ENCODE data around the gene FILIP1L. TPM values are rescaled to one million over a fixed set of nuclear protein-coding genes. Genes with fewer than 3 reads are reported as not detected.

Gene FILIP1L
- total RNA-seq, 1 experiment from 2014 or later = not detected

DNA sequence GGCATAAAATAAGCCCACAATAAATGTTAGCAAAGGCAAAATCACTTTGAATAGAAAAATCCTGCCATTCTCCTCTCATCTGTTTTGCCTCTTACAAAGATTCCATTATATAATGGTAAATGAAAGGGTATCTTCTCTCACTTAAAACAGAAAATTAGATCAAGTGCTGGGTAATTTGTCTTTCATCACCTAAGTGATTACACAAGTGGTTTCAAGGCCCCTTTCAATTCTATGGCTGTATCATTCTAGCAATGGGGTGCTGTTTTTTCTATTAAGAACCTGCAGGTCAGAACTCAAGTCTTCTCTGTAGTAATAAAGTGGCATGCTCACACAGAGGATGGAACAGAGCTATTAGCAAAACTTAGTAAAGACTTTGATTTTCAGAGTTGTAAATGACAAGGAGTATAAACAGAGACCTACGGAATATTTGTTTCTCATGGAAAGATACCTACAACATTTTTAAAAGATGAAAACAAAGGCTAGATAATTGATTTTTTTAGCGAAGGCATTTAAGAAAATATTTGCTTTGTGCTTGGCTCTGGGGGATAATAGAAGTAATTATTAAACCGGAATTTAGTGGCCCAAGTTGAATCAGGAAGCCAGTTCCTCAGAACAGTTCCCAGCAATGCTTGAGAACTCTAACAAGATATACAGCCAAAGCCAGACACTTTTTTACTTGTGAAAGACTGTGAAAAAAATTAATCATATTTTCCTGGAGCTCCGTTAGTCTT lies 159.2 kb downstream of the FILIP1L start:
- no peak for DNase-seq (ENCODE audit: low read depth, low spot score)
- in situ Hi-C loops (cut with HindIII; ENCODE audit: low pct_unique_long_range_greater_than_20kb, low sequenced_read_pairs) = no loop called here

DNA sequence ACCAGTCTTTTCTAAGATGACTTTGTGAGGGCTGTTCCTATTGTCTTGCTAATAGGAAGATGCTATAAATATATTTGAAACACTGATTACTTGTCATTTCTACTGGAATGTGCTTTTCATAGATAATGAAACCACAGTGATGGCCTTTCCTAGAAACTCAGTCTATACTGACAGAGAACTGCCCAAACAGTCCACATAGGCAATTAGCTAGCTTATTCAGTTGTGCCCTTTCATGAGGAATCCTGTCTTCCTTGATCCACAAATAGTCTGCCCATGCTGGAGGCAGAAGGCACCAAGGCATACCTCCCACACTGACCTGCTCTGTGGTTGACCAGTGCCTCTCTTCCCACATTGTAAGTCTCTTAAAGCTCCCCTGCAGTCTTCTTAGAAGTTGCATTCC lies 160.7 kb downstream of the FILIP1L start:
- DNase-seq (ENCODE audit: low read depth, low spot score) = no peak
- in situ Hi-C loops (cut with HindIII; ENCODE audit: low pct_unique_long_range_greater_than_20kb, low sequenced_read_pairs) = no loop called here

DNA sequence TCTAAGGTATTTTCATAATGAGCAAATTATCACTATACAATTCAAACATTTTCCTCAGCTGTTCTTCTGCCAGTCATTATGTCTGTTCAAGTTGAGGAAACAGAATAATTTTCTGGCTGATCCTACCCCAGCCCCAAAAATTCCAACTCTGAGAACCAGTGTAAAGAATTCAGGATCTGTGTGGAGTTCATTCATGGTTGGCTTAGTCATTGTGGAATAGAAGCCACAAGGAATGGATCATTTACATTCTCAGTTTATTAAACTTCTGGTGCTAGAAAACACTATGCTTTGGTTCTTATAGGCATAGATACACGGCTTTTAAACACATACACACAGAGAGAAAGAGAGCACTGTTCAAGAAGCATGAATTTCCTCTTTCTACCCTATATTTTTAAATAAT lies 162.0 kb downstream of the FILIP1L start:
- in situ Hi-C loops (cut with HindIII; ENCODE audit: low pct_unique_long_range_greater_than_20kb, low sequenced_read_pairs) = no loop called here
- DNase-seq (ENCODE audit: low read depth, low spot score) = peak; percentile 71

DNA sequence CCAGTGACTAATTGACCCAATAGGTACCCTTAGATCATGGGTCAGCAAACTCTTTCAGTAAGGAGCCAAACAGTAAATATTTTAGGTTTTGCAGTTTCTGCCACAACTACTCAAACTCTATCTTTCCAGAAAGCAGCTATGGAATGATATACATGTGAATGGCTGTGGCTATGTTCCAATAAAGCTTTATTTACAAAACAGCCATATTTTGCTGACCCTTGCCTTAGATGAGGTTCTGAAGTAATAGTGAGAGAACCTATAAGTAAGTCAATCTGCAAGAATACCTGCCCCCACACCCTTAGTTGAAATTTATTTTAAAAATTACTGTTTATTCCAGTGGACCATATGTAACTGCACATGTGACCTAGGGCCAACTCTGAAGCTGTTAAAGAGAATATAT lies 162.6 kb downstream of the FILIP1L start:
- in situ Hi-C loops (cut with HindIII; ENCODE audit: low pct_unique_long_range_greater_than_20kb, low sequenced_read_pairs) = no loop called here
- DNase-seq (ENCODE audit: low read depth, low spot score) = no peak

DNA sequence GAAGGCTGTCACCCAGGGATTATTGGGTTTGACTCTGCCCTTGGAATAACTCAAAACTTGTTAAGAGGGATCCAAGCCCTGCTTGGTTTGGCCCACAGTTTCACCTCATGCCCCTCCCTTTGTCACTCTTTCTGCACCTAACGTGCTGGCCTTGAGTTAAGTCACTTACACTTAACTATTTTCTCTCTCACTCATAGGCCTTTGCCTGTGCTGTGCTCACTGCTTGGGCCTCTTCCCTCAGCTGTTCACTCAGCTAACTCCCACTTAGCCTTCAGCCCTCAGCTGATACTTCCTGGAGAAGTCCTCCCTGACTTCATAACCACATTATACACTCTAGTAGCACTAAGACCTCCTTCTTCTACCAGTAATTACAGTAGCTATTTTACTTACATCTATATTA lies 163.4 kb downstream of the FILIP1L start:
- in situ Hi-C loops (cut with HindIII; ENCODE audit: low pct_unique_long_range_greater_than_20kb, low sequenced_read_pairs) = no loop called here
- DNase-seq (ENCODE audit: low read depth, low spot score) = no peak

DNA sequence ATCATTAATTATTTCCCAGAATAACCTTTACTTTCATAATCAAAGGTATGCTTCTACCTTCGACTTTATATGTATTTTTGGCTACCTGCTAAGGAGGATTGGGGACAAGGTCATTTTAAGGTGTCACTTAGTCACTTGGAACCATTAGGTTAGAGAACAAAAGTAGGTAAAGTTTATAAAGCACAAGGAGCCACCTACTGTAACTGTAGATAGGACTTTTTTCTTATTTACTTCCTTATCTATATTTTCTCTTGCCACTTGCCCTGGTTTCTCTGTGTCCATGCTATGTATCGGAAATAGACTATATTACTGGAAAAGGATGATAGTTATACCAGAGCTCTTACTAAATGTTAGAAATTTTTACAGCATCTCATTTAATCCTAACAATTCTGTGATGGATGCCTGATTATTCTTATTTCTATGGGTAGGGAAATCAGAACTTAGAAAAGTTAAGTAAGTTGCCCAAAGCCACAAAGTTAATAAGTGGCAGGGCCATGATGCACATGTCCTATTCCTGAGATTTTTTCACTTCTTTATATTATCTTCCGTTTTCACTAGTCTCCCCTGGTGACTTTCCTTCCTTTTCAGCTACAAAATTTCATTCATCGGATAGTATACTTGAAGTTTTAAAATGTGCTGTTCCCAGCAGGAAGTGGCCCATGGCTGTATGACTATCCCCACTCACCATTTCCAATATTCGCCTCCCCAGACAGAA lies 164.2 kb downstream of the FILIP1L start:
- no peak for DNase-seq (ENCODE audit: low read depth, low spot score)
- in situ Hi-C loops (cut with HindIII; ENCODE audit: low pct_unique_long_range_greater_than_20kb, low sequenced_read_pairs) = no loop called here

DNA sequence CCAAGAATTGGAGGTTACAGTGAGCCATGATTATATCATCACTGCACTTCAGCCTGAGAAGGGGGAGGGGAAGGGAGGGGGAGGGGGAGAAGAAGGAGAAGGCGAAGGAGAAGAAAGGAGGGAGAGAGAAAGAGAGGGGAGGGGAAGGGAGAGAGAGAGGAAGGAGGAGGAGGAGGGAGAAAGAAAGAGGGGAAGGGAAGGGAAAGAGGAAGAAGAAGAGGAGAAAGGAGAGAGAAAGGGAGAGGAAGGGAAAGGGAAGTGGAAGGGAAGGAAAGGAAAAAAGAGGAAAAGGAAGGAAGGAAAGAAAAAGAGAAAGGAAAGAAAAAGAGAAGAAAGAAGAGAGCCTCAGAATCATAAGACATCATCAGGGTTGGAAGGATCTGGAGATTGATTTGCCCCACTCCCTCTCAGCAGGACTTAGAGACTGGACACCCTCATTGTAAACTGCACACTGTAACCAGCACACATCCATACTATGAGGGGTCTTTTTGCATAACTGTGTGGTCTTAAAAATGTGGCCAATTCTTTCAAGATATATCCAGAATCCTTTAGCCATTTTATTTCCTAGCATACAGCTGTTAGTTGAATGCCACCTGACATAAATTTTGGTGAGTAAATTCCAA lies 165.7 kb downstream of the FILIP1L start:
- no peak for DNase-seq (ENCODE audit: low read depth, low spot score)
- in situ Hi-C loops (cut with HindIII; ENCODE audit: low pct_unique_long_range_greater_than_20kb, low sequenced_read_pairs) = no loop called here

DNA sequence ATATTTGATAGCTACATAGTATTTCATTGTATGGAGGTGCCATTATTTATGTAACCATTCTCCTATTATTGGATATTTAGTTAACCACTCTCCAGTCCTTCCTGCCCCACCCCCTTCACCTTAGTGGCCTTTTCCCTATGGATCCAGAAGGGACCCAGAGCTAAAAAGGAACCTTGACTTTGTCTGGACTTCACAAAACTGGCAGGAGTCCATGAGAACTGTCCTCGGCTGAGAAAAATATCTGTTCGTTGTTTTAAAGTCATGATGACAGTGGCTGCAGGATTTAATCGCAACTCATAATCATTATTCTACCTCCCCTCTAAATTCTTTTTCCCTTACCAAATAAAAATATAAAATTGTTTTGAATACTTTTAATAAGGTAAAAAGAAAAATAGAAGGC lies 166.9 kb downstream of the FILIP1L start:
- in situ Hi-C loops (cut with HindIII; ENCODE audit: low pct_unique_long_range_greater_than_20kb, low sequenced_read_pairs) = no loop called here
- DNase-seq (ENCODE audit: low read depth, low spot score) = no peak

DNA sequence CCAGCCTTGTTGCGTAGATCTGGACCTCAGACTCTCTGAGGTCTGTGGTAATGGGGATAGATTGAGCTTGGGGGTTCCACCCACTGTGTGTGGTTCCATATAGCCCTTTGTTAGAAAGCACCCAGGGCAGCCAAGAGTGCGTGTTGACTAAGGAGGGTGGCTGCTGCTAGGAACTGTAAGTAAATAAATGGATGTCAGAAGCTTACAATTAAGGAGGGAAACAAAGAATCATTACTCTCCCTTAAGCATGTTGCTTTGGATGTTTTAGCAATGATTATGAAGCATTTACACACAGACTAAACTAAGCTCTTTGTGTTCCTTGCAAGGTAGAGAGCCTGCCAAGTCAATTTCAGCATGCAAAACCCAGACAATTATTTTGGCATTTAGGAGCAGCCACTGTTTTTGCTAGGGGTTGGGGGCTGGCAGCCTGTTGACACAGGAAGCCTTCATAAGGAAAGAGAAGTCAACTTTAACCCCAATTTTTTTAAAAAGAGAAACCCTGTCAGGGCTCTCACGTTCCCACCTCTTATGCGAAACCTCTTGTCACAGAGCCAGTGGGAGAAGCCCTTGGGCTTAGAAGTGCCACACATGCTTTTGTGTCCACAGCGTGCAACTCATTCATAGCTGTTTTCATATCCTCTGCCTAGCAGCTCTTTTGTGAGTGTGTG lies 168.8 kb downstream of the FILIP1L start:
- DNase-seq (ENCODE audit: low read depth, low spot score) = no peak

DNA sequence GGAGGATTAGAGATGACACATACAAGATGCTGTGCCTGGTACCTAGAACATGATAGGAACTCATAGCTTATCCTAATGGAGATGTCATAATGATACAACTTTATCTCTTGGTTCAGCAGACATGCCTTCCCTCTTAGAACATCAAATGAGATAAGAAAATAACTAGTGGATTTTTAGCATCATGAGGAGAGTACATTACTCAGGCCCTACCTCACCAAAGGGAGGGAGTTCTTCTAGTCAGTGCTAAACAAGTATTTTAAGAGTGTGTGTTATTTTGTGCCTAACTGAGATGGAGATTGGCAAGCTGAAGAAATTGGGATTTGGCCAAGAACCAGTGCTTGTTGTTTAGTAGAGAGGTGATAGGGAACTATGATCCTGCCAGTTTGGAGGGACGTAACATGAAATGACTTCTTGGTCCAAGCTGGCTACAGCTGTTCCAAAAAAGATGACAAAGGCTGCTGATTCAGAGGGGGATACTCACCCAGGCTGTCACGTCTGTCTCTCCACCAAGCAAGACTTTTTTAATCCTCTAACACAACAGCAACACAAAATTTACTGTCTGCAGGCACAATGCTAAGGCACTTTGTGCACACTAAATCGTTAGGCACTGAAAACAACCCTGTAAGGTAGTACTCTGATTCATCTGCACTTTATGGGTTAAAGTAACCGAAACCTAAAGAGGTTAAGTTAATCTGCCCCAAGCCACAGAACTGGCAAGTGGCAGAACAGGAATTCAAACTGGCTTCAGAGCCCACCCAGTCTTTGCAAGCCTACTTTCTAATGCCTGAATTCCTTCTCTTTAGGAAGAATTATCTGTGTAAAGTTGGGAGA lies 170.2 kb downstream of the FILIP1L start:
- no peak for DNase-seq (ENCODE audit: low read depth, low spot score)
- in situ Hi-C loops (cut with HindIII; ENCODE audit: low pct_unique_long_range_greater_than_20kb, low sequenced_read_pairs) = no loop called here

More for the DNA sequence above, 168.8 kb downstream of the FILIP1L start:
- in situ Hi-C loops (cut with HindIII; ENCODE audit: low pct_unique_long_range_greater_than_20kb, low sequenced_read_pairs) = no loop called here

DNA sequence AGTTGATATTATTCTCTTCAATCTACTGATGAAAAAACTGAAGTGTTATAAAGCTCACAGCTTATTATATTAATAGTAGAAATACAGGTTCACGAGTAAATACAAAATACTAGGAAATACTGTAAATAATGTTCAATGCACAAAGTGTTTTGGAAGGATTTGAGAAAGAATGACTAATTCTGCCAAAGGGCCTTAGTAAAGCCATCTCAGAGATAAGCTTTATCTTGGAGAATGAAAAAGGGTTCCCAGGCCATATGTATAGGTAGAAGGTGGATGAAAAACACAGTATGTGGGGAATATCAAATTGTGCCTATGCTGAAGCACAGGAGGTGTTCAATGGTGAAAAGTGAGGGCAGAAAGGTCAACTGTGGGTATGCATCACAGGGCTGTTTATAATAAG lies 173.1 kb downstream of the FILIP1L start:
- in situ Hi-C loops (cut with HindIII; ENCODE audit: low pct_unique_long_range_greater_than_20kb, low sequenced_read_pairs) = no loop called here
- no peak for DNase-seq (ENCODE audit: low read depth, low spot score)

DNA sequence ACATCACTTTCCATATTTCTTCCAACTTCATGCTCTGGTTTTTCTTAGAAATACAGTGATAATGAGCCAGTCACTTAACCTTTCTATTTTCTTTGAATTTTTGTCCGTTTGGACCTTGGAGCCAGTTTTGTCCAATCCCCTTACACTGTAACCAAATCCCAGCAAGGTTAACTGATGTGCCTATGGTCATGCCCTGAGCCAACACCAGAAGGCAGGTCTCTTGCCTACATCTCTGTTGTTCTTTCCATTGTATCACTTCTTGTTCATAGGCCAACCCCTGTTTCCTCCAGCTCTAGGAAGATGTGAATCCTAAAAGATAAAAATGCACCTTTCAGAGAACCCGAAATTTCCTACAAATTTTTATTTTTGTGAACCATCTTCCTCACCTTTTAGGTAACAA lies 174.0 kb downstream of the FILIP1L start:
- in situ Hi-C loops (cut with HindIII; ENCODE audit: low pct_unique_long_range_greater_than_20kb, low sequenced_read_pairs) = no loop called here
- no peak for DNase-seq (ENCODE audit: low read depth, low spot score)

DNA sequence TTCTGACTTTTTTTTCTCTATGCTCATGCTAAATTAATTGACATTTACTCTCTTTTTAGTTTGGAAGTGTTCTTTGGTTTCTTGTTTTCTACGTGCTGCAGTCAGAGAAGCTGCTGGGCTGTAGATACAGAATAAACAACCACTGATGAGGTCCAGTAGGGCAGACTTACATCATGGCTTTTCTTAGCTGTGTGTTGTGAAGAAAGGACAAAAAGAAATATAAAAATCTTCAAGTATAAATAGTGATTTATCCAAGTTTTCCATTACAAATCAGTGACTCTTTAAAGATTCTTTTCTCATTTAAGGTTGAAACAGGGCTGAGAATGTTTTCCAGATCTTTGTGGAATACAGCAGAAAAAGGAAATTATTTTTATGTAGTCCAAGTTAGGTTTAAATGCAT lies 174.4 kb downstream of the FILIP1L start:
- DNase-seq (ENCODE audit: low read depth, low spot score) = no peak
- in situ Hi-C loops (cut with HindIII; ENCODE audit: low pct_unique_long_range_greater_than_20kb, low sequenced_read_pairs) = no loop called here

DNA sequence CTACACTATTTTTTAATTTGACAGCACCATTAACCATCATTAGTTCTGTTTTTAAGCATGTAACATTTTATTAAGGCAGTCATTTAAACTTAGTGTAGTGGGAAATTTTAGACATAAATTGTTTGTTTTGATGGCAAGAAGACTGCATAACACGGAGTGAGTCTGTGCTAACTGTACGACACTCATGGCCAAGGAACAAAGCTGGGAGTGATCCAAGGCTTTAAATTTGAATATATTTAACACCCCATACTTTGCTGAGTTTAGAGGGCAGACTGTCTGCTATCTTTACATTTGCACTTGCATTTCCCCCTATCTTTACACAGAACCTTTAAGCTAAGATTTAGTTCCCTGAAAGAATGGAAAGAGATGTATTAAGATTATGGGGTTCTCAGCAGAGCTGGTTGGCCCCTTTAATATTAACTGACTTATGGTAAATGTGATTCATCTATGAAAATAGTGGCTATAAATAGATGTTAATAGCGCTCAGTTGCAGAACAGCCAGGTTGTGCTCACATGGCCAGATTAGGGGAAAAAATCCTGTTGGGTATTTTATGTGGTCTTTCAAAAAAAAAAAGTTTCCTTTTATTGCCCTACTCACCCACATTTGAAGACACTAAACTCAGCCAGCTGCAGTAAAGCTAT lies 175.9 kb downstream of the FILIP1L start:
- DNase-seq (ENCODE audit: low read depth, low spot score) = no peak
- in situ Hi-C loops (cut with HindIII; ENCODE audit: low pct_unique_long_range_greater_than_20kb, low sequenced_read_pairs) = no loop called here

DNA sequence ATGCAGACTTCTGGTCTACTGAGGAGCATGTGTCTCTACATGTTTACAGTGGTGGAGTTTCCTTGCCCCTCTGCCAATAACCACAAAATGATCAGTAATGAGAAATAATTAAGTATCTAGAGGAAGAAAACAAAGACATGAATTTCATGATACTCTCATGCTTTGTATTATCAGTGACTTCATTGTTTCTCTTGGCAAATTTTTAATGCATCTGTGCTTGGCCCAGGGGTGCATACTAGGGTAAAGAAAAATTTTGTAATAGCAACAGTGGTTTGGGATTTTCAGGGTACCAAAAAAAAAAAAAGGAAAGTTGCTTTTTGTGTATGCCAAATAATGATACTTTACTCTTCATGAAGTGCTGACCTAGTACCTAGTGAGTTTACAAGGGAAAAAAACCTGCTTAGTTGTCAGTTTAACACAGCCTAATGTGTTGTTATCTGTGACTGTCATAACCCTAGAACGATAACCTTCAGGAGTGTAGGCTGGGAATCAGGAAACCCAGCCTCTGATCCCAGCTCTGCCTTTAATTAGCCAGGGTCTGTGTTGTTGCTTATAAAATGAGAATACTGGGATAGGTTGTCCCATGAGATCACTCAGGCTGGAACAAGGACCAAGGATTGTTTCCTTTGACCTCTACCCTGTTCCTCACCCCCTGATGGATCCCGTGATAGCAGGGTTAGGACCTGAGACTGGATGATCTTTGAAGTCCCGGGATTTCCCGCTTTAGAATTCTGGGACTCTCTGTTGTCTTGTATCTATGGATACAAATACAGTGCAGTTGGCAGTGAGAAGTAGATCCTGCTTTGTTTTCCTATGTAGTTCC lies 179.1 kb downstream of the FILIP1L start:
- in situ Hi-C loops (cut with HindIII; ENCODE audit: low pct_unique_long_range_greater_than_20kb, low sequenced_read_pairs) = no loop called here
- DNase-seq (ENCODE audit: low read depth, low spot score) = no peak

DNA sequence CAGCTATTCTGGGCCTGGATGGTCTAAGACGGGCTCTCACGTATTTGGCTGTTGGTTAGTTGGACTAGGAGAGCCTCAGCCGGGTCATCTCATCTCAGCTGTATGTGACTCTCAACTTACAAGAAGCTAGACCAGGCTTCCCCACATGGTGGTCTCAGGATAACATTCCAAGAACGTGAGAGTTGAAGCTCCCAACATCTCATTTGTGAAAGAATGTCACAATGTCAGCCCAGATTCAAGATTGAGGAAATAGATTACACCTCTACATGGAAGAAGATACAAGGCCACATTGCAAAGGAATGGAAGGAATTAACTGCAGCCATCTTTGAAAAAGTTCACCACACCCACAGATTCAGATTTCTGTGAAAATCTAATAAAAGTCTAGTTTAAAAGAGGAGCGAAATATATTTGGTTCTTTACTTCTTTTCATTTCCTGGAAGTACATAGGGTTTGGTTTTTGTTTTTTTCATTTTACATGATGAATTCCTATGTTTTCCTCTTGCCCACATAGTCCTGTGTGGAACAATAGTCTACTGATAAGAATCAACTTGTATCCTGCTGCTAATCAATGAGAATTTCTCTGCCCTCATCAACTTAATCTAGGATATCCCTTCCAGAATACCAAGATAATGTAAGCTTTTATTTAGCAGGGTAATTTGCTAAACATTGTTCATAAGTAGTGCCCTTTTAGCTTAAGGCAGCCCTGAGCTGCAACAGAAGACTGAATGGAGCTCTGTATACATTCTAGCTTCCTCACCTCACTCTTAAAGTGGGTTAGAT lies 180.1 kb downstream of the FILIP1L start:
- in situ Hi-C loops (cut with HindIII; ENCODE audit: low pct_unique_long_range_greater_than_20kb, low sequenced_read_pairs) = no loop called here
- no peak for DNase-seq (ENCODE audit: low read depth, low spot score)

All from SK-MEL-5 (cell line).